Panc1 (cell line): ENCODE measurements around the gene DMRTA1.
"Not testable (repeated sequence)": the region's sequence is repeated elsewhere in the genome, so short reads cannot be mapped to it uniquely, and the experiment has no call there.

Source experiments
- CTCF ChIP-seq: fragments of 450-650 bp; IDR thresholded peaks from 2 replicates; pipeline ENCODE4 v1.5.1; 2017; ENCODE audit warnings: mild to moderate bottlenecking
- POLR2AphosphoS5 ChIP-seq: IDR thresholded peaks from 2 replicates; pipeline ENCODE4 v1.6.1; 2012; ENCODE audit warnings: mild to moderate bottlenecking, low read depth, low read length, moderate library complexity
- REST ChIP-seq, 2 experiments: IDR thresholded peaks; 2 replicates each; pipeline ENCODE4 v1.6.1; 2011 to 2012; ENCODE audit warnings: low read depth in 2 of 2, control low read depth in 1 of 2, low read length in 1 of 2, mild to moderate bottlenecking in 1 of 2, moderate library complexity in 1 of 2; ENCODE audit not compliant: insufficient read depth in 1 of 2

DNA sequence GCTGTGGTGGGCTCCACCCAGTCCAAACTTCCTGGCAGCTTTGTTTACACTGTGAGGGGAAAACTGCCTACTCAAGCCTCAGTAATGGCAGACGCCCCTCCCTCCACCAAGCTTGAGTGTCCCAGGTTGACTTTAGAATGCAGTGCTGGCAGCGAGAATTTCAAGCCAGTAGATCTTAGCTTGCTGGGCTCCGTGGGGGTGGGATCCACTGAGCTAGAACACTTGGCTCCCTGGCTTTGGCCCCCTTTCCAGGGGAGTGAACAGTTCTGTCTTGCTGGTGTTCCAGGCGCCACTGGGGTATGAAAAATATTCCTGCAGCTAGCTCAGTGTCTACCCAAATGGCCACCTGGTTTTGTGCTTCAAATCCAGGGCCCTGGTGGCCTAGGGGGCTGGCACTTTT is 49.6 kb downstream of the DMRTA1 start:
- not testable (repeated sequence) for TF ChIP-seq CTCF; POLR2AphosphoS5; REST (IDR thresholded peaks at IDR 0.05; ENCODE audit: insufficient read depth in 1 of 2, low read depth in 2 of 2, low read length in 1 of 2)
